ENCODE results near the gene ELMOD3. TPM values are rescaled to one million over a fixed set of nuclear protein-coding genes. Genes with fewer than 3 reads are reported as not detected.

ELMOD3 gene
- total RNA-seq, 4 donors from 2014 or later, result 15.9 to 31.7 (median 25.0) TPM

DNA sequence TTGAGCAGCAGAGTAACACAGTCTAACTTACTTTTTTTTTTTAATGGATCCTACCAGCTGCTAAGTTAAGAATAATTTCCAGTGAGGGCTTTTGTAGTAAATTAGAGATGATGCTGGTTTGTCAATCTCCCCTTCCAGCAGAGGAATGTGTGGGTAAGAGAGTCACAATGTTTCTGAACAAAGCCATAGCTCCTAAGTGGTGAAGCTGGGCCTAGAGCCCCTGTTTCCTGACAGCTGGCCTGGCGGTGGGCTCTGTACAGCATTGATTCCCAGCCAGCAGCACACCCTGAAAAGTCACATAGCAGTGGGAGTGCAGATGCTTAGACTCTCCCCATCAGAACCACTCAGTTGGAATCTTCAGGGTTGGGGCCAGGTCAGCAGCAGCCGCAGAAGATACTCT, 31.2 kb downstream of the ELMOD3 start:
- TF ChIP-seq POLR2A (IDR thresholded peaks at IDR 0.05) (no peak), CTCF (IDR thresholded peaks at IDR 0.05 in 4 of 5, conservative IDR thresholded peaks at IDR 0.05 in 1 of 5) (no peak)
- ATAC-seq (no peak), DNase-seq (no peak)
- Histone ChIP-seq H3K4me1 (peaks cover 3 to 12% of the 10 kb centered on the region in 2 donors), H3K4me3 (no peak overlapping the region), H3K9me3 (no peaks in the 10 kb centered on the region), H3K36me3 (peaks cover 0 to 59% of the 10 kb centered on the region in 2 donors), H3K27me3 (no peaks in the 10 kb centered on the region), H3K27ac (peak overlapping the region in 2 of 4 donors; percentile 8 to 83)
- intact Hi-C loops (cut with DNase I; ENCODE audit: low total_unique reads), result no loop called here
- in situ Hi-C loops (cut with MboI; ENCODE audit: low sequenced_read_pairs in 4 of 4), result no loop called here

DNA sequence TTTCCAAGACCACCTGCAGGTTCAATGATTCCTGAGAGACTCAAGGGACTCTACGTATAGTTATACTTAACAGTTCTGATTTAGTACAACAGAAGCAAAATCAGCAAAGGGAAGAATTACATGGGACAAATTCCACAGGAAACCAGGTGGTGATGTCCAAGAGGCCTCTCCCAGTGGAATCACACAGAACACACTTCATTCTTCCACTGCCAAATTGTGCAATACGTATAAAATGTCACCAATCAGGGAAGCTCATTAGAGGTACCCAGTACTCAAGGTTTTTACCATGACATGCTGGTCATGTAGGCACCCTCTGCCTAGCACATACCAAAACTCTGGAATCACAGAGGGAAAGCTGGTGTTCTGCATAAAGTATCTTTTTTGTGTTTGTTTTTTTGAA, 33.2 kb downstream of the ELMOD3 start:
- Histone ChIP-seq H3K27ac (no peak overlapping the region), H3K27me3 (no peaks in the 10 kb centered on the region), H3K9me3 (no peaks in the 10 kb centered on the region), H3K4me3 (no peak overlapping the region), H3K4me1 (peaks cover 3 to 9% of the 10 kb centered on the region in 2 donors), H3K36me3 (peaks cover 0 to 56% of the 10 kb centered on the region in 2 donors)
- intact Hi-C loops (cut with DNase I; ENCODE audit: low total_unique reads), result no loop called here
- DNase-seq (no peak), ATAC-seq (no peak)
- in situ Hi-C loops (cut with MboI; ENCODE audit: low sequenced_read_pairs in 4 of 4), result no loop called here
- TF ChIP-seq POLR2A (IDR thresholded peaks at IDR 0.05) (no peak), CTCF (IDR thresholded peaks at IDR 0.05 in 4 of 5, conservative IDR thresholded peaks at IDR 0.05 in 1 of 5) (no peak)

DNA sequence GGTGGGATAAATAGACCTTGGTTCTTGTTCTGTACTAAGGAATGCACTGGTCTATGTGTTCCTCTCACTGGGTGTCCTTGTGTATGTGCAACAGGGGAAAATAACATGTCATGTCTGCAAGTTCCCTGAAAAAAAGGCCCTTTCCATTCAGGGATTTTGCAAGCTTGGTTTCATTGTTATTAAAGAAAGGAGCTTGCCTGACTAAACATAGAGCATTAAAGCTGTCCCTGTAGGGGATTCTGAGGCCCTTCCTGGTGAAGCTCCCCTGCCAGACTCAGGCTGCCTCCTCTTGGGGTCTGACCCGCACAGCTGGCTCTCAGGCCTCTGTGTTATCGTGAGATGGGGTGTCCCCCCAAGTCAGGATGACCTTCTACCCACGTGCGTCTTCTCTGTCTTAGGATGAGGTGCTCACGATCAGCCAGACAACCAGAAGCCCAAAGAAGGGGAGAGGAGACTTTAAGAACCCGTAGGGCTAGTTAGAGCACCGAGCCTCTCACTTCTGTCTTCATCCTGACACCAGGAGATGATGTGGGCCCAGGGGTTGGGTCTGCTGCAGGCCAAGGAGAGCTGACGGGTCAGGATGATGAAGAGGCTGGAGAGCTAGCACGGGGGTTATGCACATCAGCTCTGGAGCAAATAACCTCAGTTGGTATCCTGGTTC, 34.4 kb downstream of the ELMOD3 start:
- peaks cover 5 to 8% of the 10 kb centered on the region in 2 donors for H3K4me1 ChIP-seq

DNA sequence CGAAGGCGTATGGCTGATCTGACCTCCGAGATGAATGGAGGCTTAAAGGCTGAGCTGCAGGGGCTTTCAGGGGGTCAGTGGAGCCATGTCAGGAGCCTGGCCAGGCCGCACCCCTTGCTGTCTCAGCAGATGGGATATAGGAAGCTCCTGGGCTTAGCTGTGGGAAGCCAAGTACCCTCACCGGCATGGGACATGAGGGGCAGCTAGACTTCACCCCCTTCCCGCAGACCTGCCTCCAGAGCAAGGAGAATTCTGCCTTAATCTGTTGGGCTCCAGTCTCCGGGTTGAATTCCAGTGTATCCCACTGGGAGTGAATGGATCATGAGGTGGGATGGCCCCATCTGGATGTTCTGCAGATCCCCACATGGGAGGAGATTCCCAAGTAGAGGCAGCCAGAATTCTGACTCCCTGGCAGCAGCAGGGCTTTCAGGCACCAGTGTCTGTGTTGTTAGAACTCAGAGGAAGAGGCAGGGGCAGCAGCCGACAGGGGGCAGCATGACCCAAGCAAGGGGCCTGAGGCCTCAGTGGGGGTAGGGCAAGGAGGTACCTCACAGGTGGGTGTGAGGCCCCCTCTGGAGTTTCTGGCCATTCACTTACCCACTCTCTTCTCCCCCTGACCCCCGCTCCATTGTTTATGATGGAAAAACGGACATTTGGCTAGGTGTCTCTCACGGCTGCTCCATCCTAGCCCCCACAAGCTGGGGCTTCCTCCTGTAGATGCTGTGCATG, 36.5 kb downstream of the ELMOD3 start:
- peaks cover 0 to 45% of the 10 kb centered on the region in 2 donors for H3K36me3 ChIP-seq
- TF ChIP-seq CTCF (IDR thresholded peaks at IDR 0.05 in 4 of 5, conservative IDR thresholded peaks at IDR 0.05 in 1 of 5), result peak; percentile 7 to 64 (median 47)
- no peak for TF ChIP-seq POLR2A (IDR thresholded peaks at IDR 0.05)
- H3K9me3 ChIP-seq, result no peaks in the 10 kb centered on the region
- ATAC-seq (no peak), DNase-seq (peak in 1 of 2 donors; percentile 50)
- in situ Hi-C loops (cut with MboI; ENCODE audit: low sequenced_read_pairs in 4 of 4) (no loop called here), intact Hi-C loops (cut with DNase I; ENCODE audit: low total_unique reads) (loop anchor here (1.0 kb wide), 1 partner anchor 161 kb away; no protein-coding TSS in a partner anchor)
- no peak overlapping the region for H3K4me3 ChIP-seq
- no peak overlapping the region for H3K27ac ChIP-seq
- H3K4me1 ChIP-seq, result peaks cover 12 to 15% of the 10 kb centered on the region in 2 donors
- H3K27me3 ChIP-seq, result no peaks in the 10 kb centered on the region

More for the DNA sequence above, 34.4 kb downstream of the ELMOD3 start:
- intact Hi-C loops (cut with DNase I; ENCODE audit: low total_unique reads), result no loop called here
- in situ Hi-C loops (cut with MboI; ENCODE audit: low sequenced_read_pairs in 4 of 4), result no loop called here
- Histone ChIP-seq H3K9me3 (no peaks in the 10 kb centered on the region), H3K4me3 (no peak overlapping the region), H3K27me3 (no peaks in the 10 kb centered on the region), H3K36me3 (peaks cover 0 to 56% of the 10 kb centered on the region in 2 donors), H3K27ac (no peak overlapping the region)
- ATAC-seq, result no peak
- peak in 1 of 2 donors; percentile 8 for DNase-seq
- no peak for TF ChIP-seq POLR2A (IDR thresholded peaks at IDR 0.05)
- TF ChIP-seq CTCF (IDR thresholded peaks at IDR 0.05 in 4 of 5, conservative IDR thresholded peaks at IDR 0.05 in 1 of 5), result no peak
